ENCODE measurements around the gene GPR162.
A peak's percentile ranks its signal among the peaks of the same experiment; 100 is the strongest.

Gene GPR162

DNA sequence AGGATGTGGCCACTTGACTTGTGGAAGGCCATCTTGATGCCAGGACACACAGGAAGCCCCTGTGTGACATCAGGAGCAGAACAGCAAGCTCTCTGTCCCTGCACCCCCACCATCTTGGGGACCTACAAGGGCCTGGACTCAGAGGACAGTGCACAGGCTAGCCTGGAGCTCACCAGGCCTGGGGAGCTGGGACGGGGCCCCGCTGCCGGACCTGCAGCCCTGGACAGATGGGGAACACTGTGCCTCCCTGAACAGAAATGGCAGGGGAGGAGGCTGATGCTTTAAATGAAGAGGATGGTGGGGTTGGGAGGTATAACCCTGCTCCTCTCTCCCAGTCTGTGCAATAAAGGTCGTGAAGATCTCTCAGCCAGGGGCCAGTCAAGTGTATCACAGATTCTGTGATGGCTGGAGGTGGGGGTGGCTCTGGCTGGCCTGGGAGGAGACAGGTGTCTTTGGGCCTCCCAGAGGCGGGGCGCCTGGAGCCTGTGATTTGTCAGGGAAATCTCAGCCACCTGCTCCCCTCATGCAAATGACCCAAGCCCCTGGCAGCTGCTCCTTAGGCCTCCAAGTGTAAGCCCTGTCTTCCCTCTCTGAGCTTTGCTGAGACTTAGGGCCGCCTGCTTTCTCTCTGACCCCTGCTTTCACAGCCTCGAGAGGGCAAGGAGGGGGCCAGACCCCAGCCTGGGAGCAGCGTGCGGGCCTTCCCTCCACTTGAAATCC is 18.0 kb downstream of the GPR162 start:
- DNase-seq, result no peak

GRCh38 chr12:6840330-6840729 is 18.7 kb downstream of the GPR162 start:
- no peak for DNase-seq

- no peak for DNase-seq
Measured at GRCh38 chr12:6840761-6841515, 19.3 kb downstream of the GPR162 start, which contains the start of gene GNB3. TSS of gene GNB3 (plus strand) at chr12:6840925. CDS start at chr12:6841288, 363 bp downstream.

DNA sequence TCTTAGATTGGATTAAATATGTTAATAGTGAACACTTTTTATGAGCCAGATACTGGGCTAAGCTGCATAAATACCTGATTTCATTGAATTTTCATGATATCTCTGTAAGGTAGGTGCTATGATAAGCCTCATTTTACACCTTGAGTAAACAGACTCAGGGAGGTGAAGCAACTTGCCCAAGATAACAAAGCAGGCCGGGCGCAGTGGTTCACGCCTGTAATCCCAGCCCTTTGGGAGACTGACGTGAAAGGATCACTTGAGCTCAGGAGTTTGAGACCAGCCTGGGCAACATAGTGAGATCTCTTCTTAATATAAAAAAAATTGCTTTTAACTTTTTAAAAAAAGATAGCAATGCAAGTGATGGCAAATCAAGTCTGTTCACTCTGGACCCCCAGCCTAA is 20.5 kb downstream of the GPR162 start:
- DNase-seq, result no peak

DNA sequence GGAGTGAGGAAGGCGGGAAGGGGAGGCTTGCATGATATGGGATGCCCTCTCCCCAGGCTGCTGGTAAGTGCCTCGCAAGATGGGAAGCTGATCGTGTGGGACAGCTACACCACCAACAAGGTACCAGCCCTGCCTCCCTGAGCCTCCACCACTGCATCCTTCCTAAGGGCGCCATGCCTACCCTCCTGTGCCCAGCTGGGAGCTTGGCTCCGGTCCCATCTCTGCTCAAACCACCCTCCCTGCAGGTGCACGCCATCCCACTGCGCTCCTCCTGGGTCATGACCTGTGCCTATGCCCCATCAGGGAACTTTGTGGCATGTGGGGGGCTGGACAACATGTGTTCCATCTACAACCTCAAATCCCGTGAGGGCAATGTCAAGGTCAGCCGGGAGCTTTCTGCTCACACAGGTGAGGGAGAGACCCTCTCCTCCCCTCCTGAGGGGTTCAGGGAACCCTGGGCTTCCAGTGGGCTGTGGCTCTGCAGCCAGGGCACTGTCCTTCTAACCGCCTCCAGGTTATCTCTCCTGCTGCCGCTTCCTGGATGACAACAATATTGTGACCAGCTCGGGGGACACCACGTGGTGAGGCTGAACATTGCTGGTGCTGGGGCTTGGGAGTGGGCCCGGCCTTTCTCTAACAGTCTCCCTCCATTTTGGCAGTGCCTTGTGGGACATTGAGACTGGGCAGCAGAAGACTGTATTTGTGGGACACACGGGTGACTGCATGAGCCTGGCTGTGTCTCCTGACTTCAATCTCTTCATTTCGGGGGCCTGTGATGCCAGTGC is 21.7 kb downstream of the GPR162 start:
- no peak for DNase-seq

- DNase-seq, result no peak
Measured at GRCh38 chr12:6845395-6845794, 23.8 kb downstream of the GPR162 start.

- DNase-seq, result no peak
Measured at GRCh38 chr12:6846316-6846869, 24.8 kb downstream of the GPR162 start.

GRCh38 chr12:6847676-6848075 is 26.1 kb downstream of the GPR162 start:
- no peak for DNase-seq

GRCh38 chr12:6849427-6849826 is 27.8 kb downstream of the GPR162 start:
- no peak for DNase-seq

GRCh38 chr12:6849976-6850560 is 28.4 kb downstream of the GPR162 start:
- DNase-seq, result no peak

DNA sequence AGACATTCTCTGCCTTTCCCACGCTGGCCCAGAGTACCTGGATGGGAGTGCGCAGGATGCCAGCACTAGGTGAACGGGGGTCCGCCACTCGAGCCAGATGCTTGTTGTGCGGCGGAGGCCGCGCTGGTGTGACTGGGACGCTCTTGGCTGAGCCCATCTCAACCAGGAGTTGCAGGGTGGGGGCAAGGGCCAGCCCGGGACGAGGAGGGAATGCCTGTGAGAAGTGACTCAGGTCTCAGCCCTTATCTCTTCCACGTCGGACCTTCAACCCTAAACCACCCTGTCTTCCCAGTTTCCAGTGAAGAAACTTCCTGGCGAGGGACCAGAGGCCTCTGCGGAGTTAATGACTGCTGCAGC is 29.2 kb downstream of the GPR162 start:
- no peak for DNase-seq

GRCh38 chr12:6851153-6851920 is 29.7 kb downstream of the GPR162 start, which contains the start of gene CDCA3:
TSS of gene CDCA3 (minus strand) at chr12:6851286. CDS start at chr12:6850952, 334 bp downstream.
- DNase-seq, result peak; percentile 93

DNA sequence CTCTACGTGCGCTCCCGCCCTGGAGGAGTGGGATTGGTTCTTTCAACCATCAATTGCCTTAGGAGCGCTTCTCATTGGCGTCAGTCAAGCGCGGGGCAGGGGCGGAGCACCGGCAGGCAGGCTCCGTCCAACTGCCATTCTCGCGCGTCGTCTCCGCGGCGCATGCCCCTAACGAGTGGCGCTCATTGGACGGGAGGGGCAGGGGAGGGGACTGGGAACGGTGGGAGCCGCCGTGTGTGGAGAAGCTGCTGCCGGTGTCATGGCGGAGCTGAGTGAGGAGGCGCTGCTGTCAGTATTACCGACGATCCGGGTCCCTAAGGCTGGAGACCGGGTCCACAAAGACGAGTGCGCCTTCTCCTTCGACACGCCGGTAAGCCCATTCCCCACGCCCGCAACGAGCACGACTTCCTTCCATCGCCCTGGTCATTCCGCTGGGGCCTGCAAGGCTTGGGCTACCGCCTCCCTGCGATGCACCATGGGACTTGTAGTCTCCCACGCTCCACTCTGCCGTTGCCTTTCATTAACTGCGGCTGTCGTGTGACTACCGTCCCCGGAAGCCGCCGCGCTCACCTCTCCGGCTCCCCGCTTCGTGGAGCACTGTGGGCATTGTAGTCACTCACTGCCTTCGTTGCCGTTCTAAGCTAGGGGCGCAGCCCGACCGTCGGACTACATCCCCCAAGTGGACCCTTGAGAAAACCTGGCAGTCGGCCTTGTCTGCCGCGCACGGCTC is 30.5 kb downstream of the GPR162 start, which contains the start of gene USP5:
USP5 (plus strand) TSS at position 230 of the 730 bp plus-strand sequence; CDS start at position 260, 30 bp downstream.
- DNase-seq, result peak; percentile 93

GRCh38 chr12:6852651-6853354 is 31.2 kb downstream of the GPR162 start:
- DNase-seq, result peak; percentile 32

GRCh38 chr12:6853626-6854025 is 32.0 kb downstream of the GPR162 start:
- no peak for DNase-seq

DNA sequence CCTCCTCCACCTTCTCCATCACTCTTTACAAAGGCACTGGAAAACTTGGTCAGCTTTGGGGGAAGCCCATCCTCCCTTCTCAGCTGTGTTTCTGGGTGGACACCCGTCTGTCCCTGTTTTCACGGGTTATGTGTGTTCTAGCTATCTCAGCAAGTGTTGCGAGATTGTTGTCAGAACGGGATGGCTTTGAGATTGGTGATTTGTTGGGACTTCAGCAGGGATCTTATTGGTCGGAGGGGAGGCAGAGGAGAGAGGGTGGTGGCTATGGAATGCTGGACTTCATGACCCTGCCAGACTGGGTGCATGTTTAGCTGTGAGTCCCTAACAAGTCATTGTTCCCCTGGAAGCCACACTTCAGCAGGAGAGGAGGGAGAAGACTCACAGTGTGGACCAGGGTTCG is 32.4 kb downstream of the GPR162 start:
- no peak for DNase-seq

- DNase-seq, result no peak
Measured at GRCh38 chr12:6855322-6855721, 33.7 kb downstream of the GPR162 start.

GRCh38 chr12:6858799-6859198 is 37.2 kb downstream of the GPR162 start:
- DNase-seq, result no peak

DNA sequence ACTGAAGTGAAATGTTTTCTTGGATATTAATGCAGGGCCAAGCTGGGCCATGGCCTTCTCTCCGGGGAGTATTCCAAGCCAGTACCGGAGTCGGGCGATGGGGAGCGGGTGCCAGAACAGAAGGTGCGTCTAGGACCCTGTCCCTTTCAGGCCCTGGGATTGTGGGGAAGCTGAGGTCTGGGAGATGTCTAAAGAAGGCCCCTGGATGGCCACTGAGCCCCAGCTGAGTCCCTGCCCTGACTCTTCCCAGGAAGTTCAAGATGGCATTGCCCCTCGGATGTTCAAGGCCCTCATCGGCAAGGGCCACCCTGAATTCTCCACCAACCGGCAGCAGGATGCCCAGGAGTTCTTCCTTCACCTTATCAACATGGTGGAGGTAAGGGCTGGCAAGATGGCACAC is 38.5 kb downstream of the GPR162 start:
- no peak for DNase-seq

DNA sequence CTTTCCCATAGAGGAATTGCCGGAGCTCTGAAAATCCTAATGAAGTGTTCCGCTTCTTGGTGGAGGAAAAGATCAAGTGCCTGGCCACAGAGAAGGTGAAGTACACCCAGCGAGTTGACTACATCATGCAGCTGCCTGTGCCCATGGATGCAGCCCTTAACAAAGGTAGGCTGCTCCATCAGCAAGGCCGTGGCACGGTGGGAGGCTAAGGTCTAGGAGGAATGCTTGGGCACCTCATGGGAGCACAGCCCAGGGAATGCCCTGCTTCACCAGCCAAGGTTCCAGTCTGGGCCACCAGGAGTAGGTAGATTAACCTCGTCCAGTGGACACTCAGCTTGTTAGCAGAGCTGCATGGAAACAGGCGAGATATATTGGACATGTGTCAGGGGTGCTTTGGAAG is 39.3 kb downstream of the GPR162 start:
- DNase-seq, result no peak

DNA sequence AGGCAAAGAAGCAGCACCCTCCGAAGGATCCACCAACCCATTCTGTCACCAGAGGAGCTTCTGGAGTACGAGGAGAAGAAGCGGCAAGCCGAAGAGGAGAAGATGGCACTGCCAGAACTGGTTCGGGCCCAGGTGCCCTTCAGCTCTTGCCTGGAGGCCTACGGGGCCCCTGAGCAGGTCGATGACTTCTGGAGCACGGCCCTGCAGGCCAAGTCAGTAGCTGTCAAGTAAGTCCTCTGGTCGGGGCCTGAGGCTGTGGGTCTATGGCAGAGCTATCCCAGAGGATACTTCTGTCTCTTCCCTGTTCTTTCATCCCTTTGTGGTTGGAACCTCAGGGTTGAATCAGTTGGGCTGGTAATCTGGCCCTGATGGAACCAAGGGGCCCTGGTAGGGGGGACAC is 39.8 kb downstream of the GPR162 start:
- DNase-seq, result no peak
